GM23248 (cell line): ENCODE data around the gene HOXD12.

ENCODE experiments used
- EZH2 ChIP-seq: fragments of 200-600 bp; sonication (generic); IDR thresholded peaks from 2 replicates; pipeline ENCODE4 v1.6.1; 2018; ENCODE audit warnings: antibody characterized with exemption, mild to moderate bottlenecking; ENCODE audit not compliant: insufficient read depth, poor library complexity, severe bottlenecking
- EZH2phosphoT487 ChIP-seq: fragments of 200-600 bp; sonication (generic); IDR thresholded peaks from 2 replicates; pipeline ENCODE4 v1.6.1; 2018; ENCODE audit warnings: antibody characterized with exemption, moderate library complexity, mild to moderate bottlenecking, low read depth; ENCODE audit not compliant: insufficient read depth

DNA sequence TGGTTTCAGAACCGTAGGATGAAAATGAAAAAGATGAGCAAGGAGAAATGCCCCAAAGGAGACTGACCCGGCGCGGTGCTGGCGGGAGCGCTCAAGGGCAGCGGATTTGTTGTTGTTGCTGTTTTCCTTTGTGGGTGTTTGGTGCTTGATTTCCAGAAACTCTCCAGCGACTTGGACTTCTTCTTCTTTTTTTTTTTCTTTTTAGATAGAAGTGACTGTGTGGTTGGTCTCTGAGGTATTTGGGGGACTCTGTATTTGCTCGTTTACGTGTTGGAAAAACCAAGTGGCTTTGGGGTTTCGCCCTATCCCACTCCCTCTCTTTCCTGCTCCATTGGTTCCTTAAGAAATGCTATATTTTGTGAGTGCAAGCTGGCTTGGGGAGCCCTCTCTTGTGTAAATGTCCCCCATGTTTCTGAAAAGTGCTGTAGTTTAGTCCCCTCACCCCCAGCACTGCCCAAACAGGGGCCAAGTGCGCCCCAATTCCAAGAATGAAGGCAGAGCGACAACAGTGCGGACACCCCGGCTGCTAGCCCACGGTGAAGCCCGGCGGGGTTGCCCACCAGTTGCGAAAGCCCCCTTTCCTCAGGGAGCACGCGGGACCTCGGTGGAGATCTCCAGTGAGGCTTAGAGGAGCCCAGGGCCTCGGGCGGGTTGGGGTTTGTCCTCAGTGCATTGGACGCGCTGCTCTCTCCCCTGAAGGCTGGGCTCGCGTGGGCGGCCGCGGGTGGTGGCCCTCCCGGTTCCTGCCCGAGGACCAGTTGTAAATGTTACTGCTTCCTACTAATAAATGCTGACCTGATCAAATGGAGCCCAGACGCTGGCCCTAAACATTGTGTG is 24.7 kb downstream of the HOXD12 start:
- TF ChIP-seq EZH2: no peak
- TF ChIP-seq EZH2phosphoT487: no peak
